NCI-H2196 treated with DMSO at 0.1 percent for 48 hours (cell line): ENCODE measurements around the gene SEC16A.

Experiments used
- DNase-seq: peaks from one replicate; lab custom pipeline; 2025; ENCODE audit not compliant: unreplicated experiment; lab: John Stamatoyannopoulos, UW

Gene SEC16A

GRCh38 chr9:136467766-136468165 is 15.1 kb downstream of the SEC16A start:
- DNase-seq: peak; percentile 22

- DNase-seq: no peak
Observed at GRCh38 chr9:136466155-136466541, 16.7 kb downstream of the SEC16A start.

DNA sequence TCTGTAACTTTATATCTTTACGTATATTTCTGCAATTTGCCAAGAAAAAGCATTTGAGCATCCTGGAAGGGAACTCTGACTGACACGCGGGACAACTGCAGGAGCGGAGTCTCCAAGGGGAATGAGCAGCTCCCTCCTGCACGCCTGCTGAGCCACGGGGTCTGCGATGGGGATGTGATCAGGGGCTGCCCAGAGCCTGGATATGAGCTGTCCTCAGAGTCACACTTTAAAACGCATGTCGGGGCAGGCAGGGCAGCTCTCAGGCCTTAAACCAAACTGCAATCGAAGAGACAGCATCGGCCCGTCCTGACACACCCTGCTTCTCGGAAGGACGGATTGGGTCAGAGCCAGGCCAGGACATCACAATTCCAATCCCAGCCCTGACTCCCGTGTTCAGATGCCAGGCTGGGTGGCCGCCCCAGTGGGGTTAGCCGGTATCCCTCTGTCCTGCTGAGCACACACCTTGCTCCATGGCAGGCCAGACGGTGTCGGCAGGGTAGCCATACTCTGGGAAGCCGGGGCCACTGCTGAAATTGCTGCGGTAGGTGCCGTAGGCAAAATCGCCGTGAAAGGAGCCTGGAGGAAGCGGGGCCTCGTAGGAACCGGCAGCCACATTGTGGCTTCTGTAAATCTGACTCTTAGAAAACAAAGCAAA is 17.2 kb downstream of the SEC16A start:
- no peak for DNase-seq

- no peak for DNase-seq
Observed at GRCh38 chr9:136464241-136464640, 18.6 kb downstream of the SEC16A start.

DNA sequence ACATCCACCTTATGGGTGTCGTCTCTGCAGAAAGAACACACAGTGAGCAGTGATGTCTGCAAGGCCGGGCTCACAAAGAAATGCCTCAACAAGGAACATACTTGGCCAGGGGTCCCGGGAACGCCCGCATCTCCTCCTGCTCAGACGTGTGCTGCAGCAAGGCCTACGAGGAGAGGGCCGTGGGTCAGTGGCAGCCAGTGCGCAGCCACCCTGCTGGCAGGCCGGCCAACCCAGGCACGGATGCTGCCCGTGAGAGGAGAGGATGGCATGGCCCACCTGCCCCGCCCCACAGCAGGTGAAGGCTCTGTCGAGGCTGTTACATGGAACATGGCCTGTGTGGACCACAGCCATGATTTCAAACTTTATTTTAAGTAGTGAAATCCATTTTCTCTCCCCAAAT is 19.3 kb downstream of the SEC16A start:
- DNase-seq: no peak

DNA sequence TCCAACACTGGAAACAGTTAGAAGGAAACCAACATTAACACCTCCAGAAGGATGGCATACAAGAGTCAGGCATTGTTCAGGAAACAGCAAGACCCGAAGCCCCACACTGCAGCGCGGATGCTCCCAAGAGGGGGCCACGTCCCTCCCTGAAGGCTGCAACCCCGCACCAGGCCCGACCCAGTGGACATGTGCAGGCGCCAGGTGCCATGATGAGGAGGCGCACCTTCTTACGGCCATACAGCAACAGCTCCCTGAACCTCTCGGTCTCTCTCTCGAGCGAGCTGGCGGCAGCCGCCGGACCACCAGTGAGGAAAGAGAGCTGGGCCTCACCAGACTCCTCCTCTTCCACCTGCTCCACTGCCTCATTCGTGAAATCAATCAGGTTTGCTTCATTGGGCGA is 20.2 kb downstream of the SEC16A start:
- DNase-seq: no peak

GRCh38 chr9:136460772-136461325 is 22.0 kb downstream of the SEC16A start:
- DNase-seq: no peak

GRCh38 chr9:136459425-136459824 is 23.4 kb downstream of the SEC16A start:
- no peak for DNase-seq

GRCh38 chr9:136457326-136457725 is 25.5 kb downstream of the SEC16A start:
- no peak for DNase-seq

DNA sequence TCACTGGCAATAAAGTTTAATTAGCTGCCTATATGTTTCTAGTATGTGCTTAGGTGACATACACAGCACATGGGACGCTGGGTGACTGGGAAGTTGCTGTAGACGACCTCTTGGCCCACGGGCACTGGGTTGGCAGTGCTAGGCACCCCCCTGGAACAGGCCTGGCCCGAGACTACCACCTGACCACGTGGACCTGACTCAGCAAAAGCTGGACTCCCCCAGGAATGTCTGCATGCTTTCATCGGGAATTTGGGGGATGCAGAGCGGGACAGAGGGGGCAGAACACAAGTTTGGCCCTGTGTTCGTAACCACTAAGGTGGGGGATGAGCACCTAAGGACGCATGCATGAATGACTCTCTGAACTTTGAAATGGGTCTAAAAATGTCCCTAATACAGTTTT is 26.6 kb downstream of the SEC16A start:
- DNase-seq: no peak

GRCh38 chr9:136455043-136456002 is 27.5 kb downstream of the SEC16A start:
- DNase-seq: no peak

GRCh38 chr9:136454026-136454796 is 28.6 kb downstream of the SEC16A start:
- no peak for DNase-seq

GRCh38 chr9:136453326-136453725 is 29.5 kb downstream of the SEC16A start:
- no peak for DNase-seq

GRCh38 chr9:136451221-136451877 is 31.5 kb downstream of the SEC16A start:
- no peak for DNase-seq

GRCh38 chr9:136448655-136449054 is 34.2 kb downstream of the SEC16A start:
- DNase-seq: no peak

DNA sequence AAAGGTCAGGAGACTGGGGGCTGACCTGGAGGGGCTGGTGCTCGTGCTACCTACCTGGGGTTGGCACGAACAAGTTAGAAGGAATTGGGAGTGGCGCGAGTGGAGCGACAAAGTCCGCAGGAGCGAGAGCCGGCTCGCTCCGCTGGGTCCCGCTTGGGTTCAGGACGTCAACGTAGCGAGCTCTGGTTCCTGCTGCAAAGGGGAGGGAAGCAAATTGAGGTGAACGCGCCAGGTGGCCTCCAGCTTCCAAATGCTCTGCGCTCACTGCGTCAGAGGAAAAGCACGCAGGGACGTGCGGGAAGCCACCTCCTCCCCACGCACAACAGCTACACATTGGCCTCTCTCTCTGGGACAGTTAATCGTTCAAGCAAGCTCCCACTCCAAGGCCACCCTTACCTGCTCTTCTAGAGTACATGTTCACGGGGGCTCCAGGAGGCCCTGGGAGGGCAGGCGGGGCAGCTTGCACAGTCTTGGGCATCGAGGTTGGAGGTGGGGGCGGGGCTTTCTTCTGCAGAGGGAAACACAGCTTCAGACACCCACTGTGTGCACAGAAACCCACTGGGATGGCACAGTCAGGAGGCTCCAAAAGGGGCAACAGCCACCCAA is 35.6 kb downstream of the SEC16A start:
- DNase-seq: no peak

GRCh38 chr9:136445799-136446198 is 37.0 kb downstream of the SEC16A start:
- no peak for DNase-seq

- DNase-seq: no peak
Observed at GRCh38 chr9:136444102-136444501, 38.7 kb downstream of the SEC16A start.

DNA sequence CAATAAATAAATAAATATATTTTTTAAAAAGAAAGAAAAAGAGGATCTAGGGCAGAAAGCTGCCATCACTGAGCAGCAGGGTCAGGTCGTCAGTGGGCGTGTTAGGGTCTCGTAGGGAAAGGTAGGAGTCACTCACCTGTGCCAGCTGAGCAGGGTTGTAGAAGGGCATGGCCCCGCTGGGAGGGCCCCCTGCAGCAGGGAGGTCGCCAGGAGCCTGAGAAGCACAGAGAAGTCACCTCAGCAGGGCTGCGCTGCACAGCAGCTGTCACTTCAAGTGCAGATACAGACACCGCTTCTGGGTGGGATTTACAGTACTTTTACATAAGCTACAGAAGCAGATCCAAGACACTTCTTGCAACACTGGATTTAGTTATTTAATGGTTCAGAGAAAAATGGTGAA is 39.2 kb downstream of the SEC16A start:
- DNase-seq: no peak

DNA sequence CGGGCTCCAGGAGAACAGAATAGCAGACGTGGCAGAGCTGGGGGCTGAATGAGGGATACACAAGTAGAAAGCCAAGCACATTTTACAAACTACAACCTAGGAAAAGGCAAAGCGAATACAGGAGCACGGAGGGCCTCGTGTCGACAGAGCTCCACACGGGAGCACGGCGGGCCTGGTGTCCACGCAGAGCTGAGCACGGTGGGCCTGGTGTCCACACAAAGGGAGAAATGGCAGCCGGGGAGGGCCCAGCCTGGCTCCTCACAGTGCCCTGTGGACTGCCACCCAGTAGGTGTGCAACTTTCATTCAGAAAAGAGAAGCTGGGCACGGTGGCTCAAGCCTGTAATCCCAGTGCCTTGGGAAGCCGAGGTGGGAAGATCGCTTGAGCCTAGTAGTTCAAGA is 39.8 kb downstream of the SEC16A start:
- DNase-seq: no peak
